Thoracic aorta (tissue), 2 donors: Measurements from ENCODE around the gene NEU1. TPM values are rescaled to one million over a fixed set of nuclear protein-coding genes. Genes with fewer than 3 reads are reported as not detected.
"Not testable (repeated sequence)": the region's sequence is repeated elsewhere in the genome, so short reads cannot be mapped to it uniquely, and the experiment has no call there.

Experiments used
- ATAC-seq: fragments of 150-250 bp; one replicate; pipeline ENCODE4 v1.8.0; 2017; ENCODE audit warnings: low read depth; ENCODE audit not compliant: insufficient number of reproducible peaks, low FRiP score
- DNase-seq: peaks from one replicate; pipeline ENCODE4 v3.0.0-alpha.2; 2020; ENCODE audit warnings: low spot score
- H3K27ac ChIP-seq, 2 donors: fragments of 200-600 bp; sonication (generic); 1 replicate in 1 of 2; 2 replicates in 1 of 2; pipeline ENCODE4 v1.5.1; 2016; ENCODE audit warnings: mild to moderate bottlenecking in 2 of 2, moderate library complexity in 2 of 2
- H3K27me3 ChIP-seq: fragments of 200-600 bp; sonication (generic); replicated peaks from 2 replicates; pipeline ENCODE4 v1.6.0; 2016; ENCODE audit warnings: mild to moderate bottlenecking; ENCODE audit not compliant: insufficient read depth
- H3K36me3 ChIP-seq: fragments of 200-600 bp; sonication (generic); one replicate; pipeline ENCODE4 v1.5.1; 2016
- H3K4me1 ChIP-seq, 2 donors: fragments of 200-600 bp; sonication (generic); 1 replicate in 1 of 2; 2 replicates in 1 of 2; pipeline versions ENCODE4 v1.5.1 to v1.6.0; 2016; ENCODE audit warnings: low read depth in 2 of 2, mild to moderate bottlenecking in 1 of 2; ENCODE audit not compliant: control insufficient read depth in 1 of 2
- H3K4me3 ChIP-seq: fragments of 200-600 bp; sonication (generic); 2 replicates; pipeline ENCODE4 v1.5.1; 2016; ENCODE audit warnings: mild to moderate bottlenecking
- H3K9me3 ChIP-seq: fragments of 200-600 bp; sonication (generic); 2 replicates; pipeline ENCODE4 v1.5.1; 2016
- CTCF ChIP-seq: fragments of 200-600 bp; sonication (generic); IDR thresholded peaks from one replicate; pipeline ENCODE4 v1.5.1; 2019; ENCODE audit warnings: antibody characterized with exemption
- total RNA-seq, 2 donors: library from RNA; depleted of rRNA; stranded (reverse); fragments of >200 nt; gene quantifications; one replicate each; pipeline versions ENCODE4 v1.1.0 to v1.2.3, GENCODE V29; 2016

NEU1 gene
- total RNA-seq, result 10 to 100 TPM; 26.0 to 35.2 TPM

GRCh38 chr6:31862344-31863235 is at the start of gene NEU1:
NEU1 (minus strand) TSS chr6:31862821; CDS start chr6:31862776, 45 bp downstream.
- TF ChIP-seq CTCF, result no peak
- Histone ChIP-seq H3K9me3 (no peaks in the 10 kb centered on the region), H3K27me3 (no peaks in the 10 kb centered on the region), H3K36me3 (peaks cover 15% of the 10 kb centered on the region), H3K27ac (peak within 1 kb of the TSS; percentile 87 to 90), H3K4me3 (peak within 1 kb of the TSS; percentile 88), H3K4me1 (peaks cover 11 to 21% of the 10 kb centered on the region in 2 donors)
- DNase-seq (peak; percentile 100), ATAC-seq (peak; percentile 97)

DNA sequence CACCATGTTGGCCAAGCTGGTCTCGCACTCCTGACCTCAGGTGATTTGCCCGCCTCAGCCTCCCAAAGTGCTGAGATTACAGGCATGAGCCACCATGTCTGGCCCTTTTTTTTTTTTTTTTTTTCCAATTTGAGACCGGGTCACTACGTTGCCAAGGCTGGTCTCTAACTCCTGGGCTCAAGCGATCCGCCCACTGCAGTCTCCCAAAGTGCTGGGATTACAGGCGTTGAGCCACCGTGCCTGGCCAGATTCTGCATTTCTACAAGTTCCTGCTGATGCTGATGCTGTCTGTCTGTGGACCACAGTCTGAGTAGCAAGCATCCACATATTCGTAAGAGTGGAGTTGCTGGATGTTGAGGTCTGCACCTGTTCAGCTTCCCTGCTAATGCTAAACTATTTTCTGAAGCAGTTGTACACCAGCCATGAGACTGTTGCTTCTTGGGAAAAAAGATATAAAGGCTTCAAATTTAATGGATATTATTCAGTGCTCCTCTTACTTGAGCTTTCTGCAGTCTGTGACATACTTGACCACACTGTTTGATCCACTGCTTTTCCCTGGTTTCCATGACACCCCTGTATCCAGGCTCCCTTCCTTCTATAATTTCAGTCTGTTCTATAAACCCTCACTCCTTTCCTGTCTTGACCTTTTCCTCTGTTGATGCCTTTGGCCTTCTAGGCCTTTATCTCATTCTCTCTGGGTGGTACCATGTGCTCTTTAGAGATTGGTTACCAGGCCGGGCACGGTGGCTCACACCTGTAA is 49.4 kb upstream of the NEU1 start:
- no peak overlapping the region for H3K27ac ChIP-seq

GRCh38 chr6:31909298-31909697 is 46.7 kb upstream of the NEU1 start:
- not testable (repeated sequence) for DNase-seq, H3K36me3 ChIP-seq, H3K27me3 ChIP-seq, H3K9me3 ChIP-seq, H3K4me3 ChIP-seq, ATAC-seq, H3K27ac ChIP-seq, H3K4me1 ChIP-seq

More for the DNA sequence above, 49.4 kb upstream of the NEU1 start:
- DNase-seq (no peak), ATAC-seq (no peak)
- peaks cover 0 to 8% of the 10 kb centered on the region in 2 donors for H3K4me1 ChIP-seq
- H3K36me3 ChIP-seq, result no peaks in the 10 kb centered on the region
- H3K4me3 ChIP-seq, result no peak overlapping the region
- H3K27me3 ChIP-seq, result no peaks in the 10 kb centered on the region
- TF ChIP-seq CTCF, result no peak
- no peaks in the 10 kb centered on the region for H3K9me3 ChIP-seq

- peaks cover 1 to 8% of the 10 kb centered on the region in 2 donors for H3K4me1 ChIP-seq
- no peak for DNase-seq
- H3K27me3 ChIP-seq, result no peaks in the 10 kb centered on the region
- no peak for ATAC-seq
- no peaks in the 10 kb centered on the region for H3K36me3 ChIP-seq
- H3K27ac ChIP-seq, result no peak overlapping the region
- H3K4me3 ChIP-seq, result no peak overlapping the region
- no peaks in the 10 kb centered on the region for H3K9me3 ChIP-seq
- TF ChIP-seq CTCF, result no peak
Measured at GRCh38 chr6:31908791-31909190, 46.2 kb upstream of the NEU1 start.

DNA sequence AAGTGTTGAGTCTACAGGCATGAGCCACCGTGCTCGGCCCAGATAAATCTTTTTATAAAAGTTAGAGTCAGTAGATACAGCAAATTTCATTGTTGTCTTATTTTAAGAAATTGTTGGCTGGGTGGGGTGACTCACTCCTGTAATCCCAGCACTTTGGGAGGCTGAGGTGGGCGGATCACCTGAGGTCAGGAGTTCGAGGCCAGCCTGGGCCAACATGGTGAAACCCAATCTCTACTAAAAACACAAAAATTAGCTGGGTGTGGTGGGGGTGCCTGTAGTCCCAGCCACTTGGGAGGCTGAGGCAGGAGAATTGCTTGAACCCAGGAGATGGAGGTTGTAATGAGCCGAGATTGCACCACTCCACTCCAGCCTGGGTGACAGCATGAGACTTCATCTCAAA is 45.6 kb upstream of the NEU1 start:
- DNase-seq, H3K4me3 ChIP-seq, H3K27me3 ChIP-seq, ATAC-seq, H3K27ac ChIP-seq, H3K36me3 ChIP-seq, H3K9me3 ChIP-seq, H3K4me1 ChIP-seq: not testable (repeated sequence)
